ENCODE results near the gene CFAP221.

Gene CFAP221

GRCh38 chr2:119681868-119682220 is 137.6 kb downstream of the CFAP221 start:
- H3K4me3 ChIP-seq (ENCODE audit: low read depth, low read length), result no peak overlapping the region
- no peak for TF ChIP-seq CTCF (IDR thresholded peaks at IDR 0.05; ENCODE audit: low read depth, low read length, missing control alignments)
- DNase-seq (ENCODE audit: low read depth), result no peak
- in situ Hi-C loops (cut with HindIII; ENCODE audit: low sequenced_read_pairs), result no loop called here

GRCh38 chr2:119682578-119682977 is 138.3 kb downstream of the CFAP221 start:
- no peak overlapping the region for H3K4me3 ChIP-seq (ENCODE audit: low read depth, low read length)
- no peak for TF ChIP-seq CTCF (IDR thresholded peaks at IDR 0.05; ENCODE audit: low read depth, low read length, missing control alignments)
- in situ Hi-C loops (cut with HindIII; ENCODE audit: low sequenced_read_pairs), result no loop called here
- DNase-seq (ENCODE audit: low read depth), result no peak

GRCh38 chr2:119683074-119683712 is 138.9 kb downstream of the CFAP221 start:
- in situ Hi-C loops (cut with HindIII; ENCODE audit: low sequenced_read_pairs), result no loop called here
- no peak for DNase-seq (ENCODE audit: low read depth)
- no peak for TF ChIP-seq CTCF (IDR thresholded peaks at IDR 0.05; ENCODE audit: low read depth, low read length, missing control alignments)
- H3K4me3 ChIP-seq (ENCODE audit: low read depth, low read length), result no peak overlapping the region

- no peak overlapping the region for H3K4me3 ChIP-seq (ENCODE audit: low read depth, low read length)
- no peak for TF ChIP-seq CTCF (IDR thresholded peaks at IDR 0.05; ENCODE audit: low read depth, low read length, missing control alignments)
- in situ Hi-C loops (cut with HindIII; ENCODE audit: low sequenced_read_pairs), result no loop called here
- DNase-seq (ENCODE audit: low read depth), result no peak
These were observed 139.6 kb downstream of the CFAP221 start for GRCh38 chr2:119683713-119684443.

- no peak for DNase-seq (ENCODE audit: low read depth)
- in situ Hi-C loops (cut with HindIII; ENCODE audit: low sequenced_read_pairs), result no loop called here
- H3K4me3 ChIP-seq (ENCODE audit: low read depth, low read length), result no peak overlapping the region
- no peak for TF ChIP-seq CTCF (IDR thresholded peaks at IDR 0.05; ENCODE audit: low read depth, low read length, missing control alignments)
These were observed 140.3 kb downstream of the CFAP221 start for GRCh38 chr2:119684518-119684917.

GRCh38 chr2:119688616-119689015 is 144.4 kb downstream of the CFAP221 start:
- DNase-seq (ENCODE audit: low read depth), result no peak
- TF ChIP-seq CTCF (IDR thresholded peaks at IDR 0.05; ENCODE audit: low read depth, low read length, missing control alignments), result no peak
- no peak overlapping the region for H3K4me3 ChIP-seq (ENCODE audit: low read depth, low read length)
- in situ Hi-C loops (cut with HindIII; ENCODE audit: low sequenced_read_pairs), result no loop called here
